ENCODE results near the gene RAPGEF2. TPM values are rescaled to one million over a fixed set of nuclear protein-coding genes. Genes with fewer than 3 reads are reported as not detected.
"Not testable (repeated sequence)": the region's sequence is repeated elsewhere in the genome, so short reads cannot be mapped to it uniquely, and the experiment has no call there.

RAPGEF2 gene
- total and polyA plus RNA-seq, 2 of the 8 experiments (the other 6 are each of a cell fraction or from before 2014, with no cell fraction given), result 24.4 to 48.6 TPM

DNA sequence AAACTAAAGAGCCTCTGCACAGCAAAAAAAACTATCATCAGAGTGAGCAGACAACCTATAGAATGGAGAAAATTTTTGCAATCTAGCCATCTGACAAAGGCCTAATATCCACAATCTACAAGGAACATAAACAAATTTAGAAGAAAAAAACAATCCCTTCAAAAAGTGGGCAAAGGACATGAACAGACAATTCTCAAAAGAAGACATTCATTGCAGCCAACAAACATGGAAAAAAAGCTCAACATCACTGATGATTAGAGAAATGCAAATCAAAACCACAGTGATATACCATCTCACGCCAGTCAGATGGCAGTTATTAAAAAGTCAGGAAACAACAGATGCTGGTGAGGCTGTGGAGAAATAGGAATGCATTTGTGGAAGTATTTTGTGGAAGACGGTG lies 13.2 kb downstream of the RAPGEF2 start:
- CTCF ChIA-PET (ENCODE audit: partially characterized antibody), result interaction anchor here (1.5 kb wide), 1 partner anchor 9 kb away, joined by 3 read pairs; no protein-coding TSS in a partner anchor
- H3K14ac ChIP-seq (ENCODE audit: insufficient read length), result not testable (repeated sequence)

DNA sequence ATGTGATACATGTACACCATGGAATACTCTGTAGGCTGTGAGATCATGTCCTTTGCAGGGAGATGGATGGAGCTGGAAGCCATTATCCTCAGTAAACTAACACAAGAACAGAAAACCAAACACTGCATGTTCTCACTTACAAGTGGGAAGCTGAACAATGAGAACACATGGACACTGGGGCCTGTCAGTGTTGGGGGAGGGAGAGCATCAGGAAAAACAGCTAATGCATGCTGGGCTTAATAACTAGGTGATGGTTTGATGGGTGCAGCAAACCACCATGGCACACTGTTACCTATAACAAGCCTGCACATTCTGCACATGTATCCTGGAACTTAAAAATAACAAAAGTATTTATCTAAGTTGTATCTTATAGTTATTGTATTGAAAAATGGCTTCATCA lies 13.8 kb downstream of the RAPGEF2 start:
- not testable (repeated sequence) for H3K27me3 ChIP-seq (replicated peaks in 1 of 4; ENCODE audit: control insufficient read depth in 3 of 4, extremely low read depth in 1 of 4, insufficient read depth in 3 of 4, low read length in 3 of 4); H4K91ac ChIP-seq (replicated peaks; ENCODE audit: insufficient read length, low read length); DNase-seq (ENCODE audit: low read depth in 1 of 2, low spot score in 2 of 2); FAIRE-seq; H3K4ac ChIP-seq (replicated peaks; ENCODE audit: insufficient read length, low read depth, low read length); H3K36me3 ChIP-seq (ENCODE audit: control insufficient read depth in 2 of 4, insufficient read depth in 4 of 4, low read length in 3 of 4); H3K9me3 ChIP-seq (ENCODE audit: insufficient read depth in 2 of 2, low read depth in 1 of 2, low read length in 1 of 2); H2BK12ac ChIP-seq (ENCODE audit: low read depth, low read length); H3K14ac ChIP-seq (ENCODE audit: insufficient read length); H2BK5ac ChIP-seq (ENCODE audit: low read depth, low read length); H3K23me2 ChIP-seq (ENCODE audit: low read depth, low read length); H2AK5ac ChIP-seq (ENCODE audit: low read depth, low read length); H3K79me1 ChIP-seq (ENCODE audit: low read depth, low read length); H4K5ac ChIP-seq (ENCODE audit: insufficient read length, low read depth, low read length); H3K9ac ChIP-seq (replicated peaks in 1 of 4; ENCODE audit: extremely low read depth in 1 of 4, low read depth in 3 of 4, low read length in 3 of 4); H3K56ac ChIP-seq (replicated peaks; ENCODE audit: insufficient read length, low read depth, low read length); H3K4me3 ChIP-seq (ENCODE audit: extremely low read depth in 1 of 4, insufficient read depth in 2 of 4, low read depth in 3 of 4, low read length in 4 of 4); H3K18ac ChIP-seq (ENCODE audit: extremely low read depth, low read length); H2AFZ ChIP-seq (ENCODE audit: low read length); H2BK20ac ChIP-seq (ENCODE audit: low read length); H3K27ac ChIP-seq (ENCODE audit: low read depth, low read length); H3K4me1 ChIP-seq (replicated peaks in 1 of 4; ENCODE audit: control insufficient read depth in 3 of 4, insufficient read depth in 4 of 4, low read length in 3 of 4); H2BK15ac ChIP-seq (ENCODE audit: low read length); H4K20me1 ChIP-seq (replicated peaks in 1 of 2; ENCODE audit: control insufficient read depth in 1 of 2, insufficient read depth in 2 of 2, low read length in 2 of 2); H2BK120ac ChIP-seq (replicated peaks; ENCODE audit: low read depth, low read length); H4K8ac ChIP-seq (ENCODE audit: extremely low read depth, insufficient read depth, low read length); H3K23ac ChIP-seq (ENCODE audit: insufficient read length); H3K4me2 ChIP-seq (ENCODE audit: insufficient read depth in 1 of 2, low read depth in 2 of 2, low read length in 2 of 2)
- peaks cover 0 to 94% of the 10 kb centered on the region in 2 experiments; a peak in 3 of 4 replicates for H3K79me2 ChIP-seq (ENCODE audit: control insufficient read depth in 1 of 2, insufficient read depth in 2 of 2, low read length in 2 of 2)
- ChIA-PET POLR2A (ENCODE audit: partially characterized antibody) (interaction anchor here (1.0 to 1.8 kb wide), 2 partner anchors 12 to 14 kb away, joined by 3 to 4 read pairs; partner anchors contain the start of gene RAPGEF2), CTCF (ENCODE audit: partially characterized antibody) (interaction anchor here (1.3 to 1.5 kb wide), 2 partner anchors 9 to 12 kb away, joined by 3 read pairs; no protein-coding TSS in a partner anchor)

More for the DNA sequence above, 13.2 kb downstream of the RAPGEF2 start:
- H2BK12ac ChIP-seq (ENCODE audit: low read depth, low read length); H3K4ac ChIP-seq (replicated peaks; ENCODE audit: insufficient read length, low read depth, low read length); H2BK120ac ChIP-seq (replicated peaks; ENCODE audit: low read depth, low read length); H2BK5ac ChIP-seq (ENCODE audit: low read depth, low read length); H3K4me1 ChIP-seq (replicated peaks in 1 of 4; ENCODE audit: control insufficient read depth in 3 of 4, insufficient read depth in 4 of 4, low read length in 3 of 4); H2AFZ ChIP-seq (ENCODE audit: low read length); H3K36me3 ChIP-seq (ENCODE audit: control insufficient read depth in 2 of 4, insufficient read depth in 4 of 4, low read length in 3 of 4); H4K8ac ChIP-seq (ENCODE audit: extremely low read depth, insufficient read depth, low read length); H3K9ac ChIP-seq (replicated peaks in 1 of 4; ENCODE audit: extremely low read depth in 1 of 4, low read depth in 3 of 4, low read length in 3 of 4); H3K27me3 ChIP-seq (replicated peaks in 1 of 4; ENCODE audit: control insufficient read depth in 3 of 4, extremely low read depth in 1 of 4, insufficient read depth in 3 of 4, low read length in 3 of 4); H3K4me2 ChIP-seq (ENCODE audit: insufficient read depth in 1 of 2, low read depth in 2 of 2, low read length in 2 of 2); H3K4me3 ChIP-seq (ENCODE audit: extremely low read depth in 1 of 4, insufficient read depth in 2 of 4, low read depth in 3 of 4, low read length in 4 of 4); H4K91ac ChIP-seq (replicated peaks; ENCODE audit: insufficient read length, low read length); H2AK5ac ChIP-seq (ENCODE audit: low read depth, low read length); H3K9me3 ChIP-seq (ENCODE audit: insufficient read depth in 2 of 2, low read depth in 1 of 2, low read length in 1 of 2); FAIRE-seq; H3K23ac ChIP-seq (ENCODE audit: insufficient read length); POLR2A ChIA-PET (ENCODE audit: partially characterized antibody); H2BK15ac ChIP-seq (ENCODE audit: low read length); H3K23me2 ChIP-seq (ENCODE audit: low read depth, low read length); H2BK20ac ChIP-seq (ENCODE audit: low read length); H3K27ac ChIP-seq (ENCODE audit: low read depth, low read length); H3K56ac ChIP-seq (replicated peaks; ENCODE audit: insufficient read length, low read depth, low read length); DNase-seq (ENCODE audit: low read depth in 1 of 2, low spot score in 2 of 2); H4K5ac ChIP-seq (ENCODE audit: insufficient read length, low read depth, low read length); H4K20me1 ChIP-seq (replicated peaks in 1 of 2; ENCODE audit: control insufficient read depth in 1 of 2, insufficient read depth in 2 of 2, low read length in 2 of 2); H3K79me1 ChIP-seq (ENCODE audit: low read depth, low read length); H3K18ac ChIP-seq (ENCODE audit: extremely low read depth, low read length): not testable (repeated sequence)
- 96% methylated on average over 2 of the region's 2 CpGs; no CpG with 5 or more reads in 1 of the 2 experiments for WGBS, 2 experiments (ENCODE audit: extremely low coverage in 1 of 2, insufficient coverage in 1 of 2, insufficient read length in 1 of 2, insufficient replicate concordance in 2 of 2, low coverage in 1 of 2, low lambda C conversion rate in 2 of 2, missing lambda C conversion rate in 1 of 2)
- peaks cover 0 to 94% of the 10 kb centered on the region in 2 experiments; a peak in 3 of 4 replicates for H3K79me2 ChIP-seq (ENCODE audit: control insufficient read depth in 1 of 2, insufficient read depth in 2 of 2, low read length in 2 of 2)

All from H1 (cell line).